Measurements from ENCODE around the gene UGT1A7. TPM values are rescaled to one million over a fixed set of nuclear protein-coding genes. Genes with fewer than 3 reads are reported as not detected.

Gene UGT1A7
- total and polyA plus RNA-seq, 9 of the 15 experiments (the other 6 are each of a cell fraction or from before 2014, with no cell fraction given): not detected

- TF ChIP-seq HOMEZ (CRISPR knock-in tag; IDR thresholded peaks at IDR 0.05): no peak
- TF ChIP-seq DEAF1 (CRISPR knock-in tag; IDR thresholded peaks at IDR 0.05): no peak
- TF ChIP-seq ZBTB2 (IDR thresholded peaks at IDR 0.05): no peak
Observed at GRCh38 chr2:233815861-233816260, 134.2 kb downstream of the UGT1A7 start (continued).

GRCh38 chr2:233816334-233816733 lies 134.6 kb downstream of the UGT1A7 start:
- no TSS peak for BruUV-seq (replicated peaks)
- FAIRE-seq (no peak), ATAC-seq (no peak), DNase-seq (ENCODE audit: extremely low read depth in 1 of 4, low spot score in 3 of 4) (no peak)
- Histone ChIP-seq H3K9ac (ENCODE audit: insufficient read depth in 1 of 2, low read depth in 2 of 2, low read length in 2 of 2) (no peak overlapping the region), H3K4me3 (no peak overlapping the region), H3K79me2 (ENCODE audit: control insufficient read depth, insufficient read depth, low read length) (no peaks in the 10 kb centered on the region), H3K9me3 (replicated peaks; ENCODE audit: control insufficient read depth, insufficient read depth, low read depth, low read length) (no peaks in the 10 kb centered on the region), H3K27me3 (ENCODE audit: control insufficient read depth in 2 of 2, insufficient read depth in 2 of 2, low read length in 2 of 2) (peaks cover 0 to 40% of the 10 kb centered on the region in 2 experiments; a peak in 3 of 5 replicates), H2AFZ (ENCODE audit: low read depth, low read length) (no peak overlapping the region), H4K20me1 (replicated peaks; ENCODE audit: control insufficient read depth, insufficient read depth, low read length) (no peaks in the 10 kb centered on the region; the same call in 1 of the 2 replicates), H3K4me1 (replicated peaks in 1 of 2; ENCODE audit: control insufficient read depth in 2 of 2, insufficient read depth in 2 of 2, low read length in 2 of 2) (no peaks in the 10 kb centered on the region; a peak in 1 of 5 replicates), H3K9me1 (ENCODE audit: control insufficient read depth, insufficient read depth, low read length) (no peaks in the 10 kb centered on the region), H3K36me3 (ENCODE audit: control insufficient read depth, insufficient read depth, low read length) (no peaks in the 10 kb centered on the region), H3K4me2 (ENCODE audit: insufficient read depth, low read length) (no peak overlapping the region), H3K27ac (ENCODE audit: extremely low read depth, low read depth, low read length) (no peak overlapping the region)
- POLR2A ChIA-PET: no interaction called here
- in situ Hi-C loops (cut with MboI) (no loop called here), intact Hi-C loops (cut with micrococcal nuclease) (no loop called here)
- CTCF ChIA-PET (ENCODE audit: low intra/inter-chr PET ratio): no interaction called here
- 0% methylated on average over 2 of the region's 2 CpGs for WGBS (ENCODE audit: insufficient coverage, low coverage, missing lambda C conversion rate)
- no peak for TF ChIP-seq CUX1 (CRISPR knock-in tag; IDR thresholded peaks at IDR 0.05)
- no peak for TF ChIP-seq ZBTB12 (CRISPR knock-in tag; IDR thresholded peaks at IDR 0.05)
- no peak for TF ChIP-seq KHSRP (IDR thresholded peaks at IDR 0.05)
- TF ChIP-seq ZNF398 (CRISPR knock-in tag; IDR thresholded peaks at IDR 0.05): no peak
